Colonic mucosa (tissue), 4 donors: ENCODE results near the gene EXOC3L4. TPM values are rescaled to one million over a fixed set of nuclear protein-coding genes. Genes with fewer than 3 reads are reported as not detected.

Experiments used
- DNase-seq: peaks from one replicate; pipeline ENCODE4 v3.0.0-alpha.2; 2020
- H3K27ac ChIP-seq: fragments of 200-600 bp; one replicate; pipeline ENCODE4 v1.8.0; 2021
- H3K27me3 ChIP-seq: fragments of 200-600 bp; one replicate; pipeline ENCODE4 v1.8.0; 2021
- H3K36me3 ChIP-seq: fragments of 200-600 bp; one replicate; pipeline ENCODE4 v1.8.0; 2021
- H3K4me1 ChIP-seq: fragments of 200-600 bp; one replicate; pipeline ENCODE4 v1.8.0; 2021; ENCODE audit warnings: mild to moderate bottlenecking
- H3K4me3 ChIP-seq: fragments of 200-600 bp; one replicate; pipeline ENCODE4 v1.8.0; 2021
- H3K9ac ChIP-seq, 2 donors: one replicate each; pipeline ENCODE4 v1.7.0; 2013; ENCODE audit warnings: control low read depth in 2 of 2, low read depth in 2 of 2, low read length in 2 of 2
- H3K9me3 ChIP-seq: fragments of 200-600 bp; one replicate; pipeline ENCODE4 v1.8.0; 2021
- intact Hi-C: fragments of 100-400 bp; cut with DNase I; formaldehyde crosslinking; loops from one replicate; pipeline ENCODE4 v1.14.1; 2022
- total RNA-seq, 2 donors: library from RNA; stranded (reverse); fragmentation: NEBNext Ultra II Directional in 1 of 2; extraction: Animal tissue kit (Norgen Biotek cat#: 25700) in 1 of 2; gene quantifications; one replicate each; pipeline ENCODE4 v1.2.1, GENCODE V29; 2021
- TF ChIP-seq, protein P1 (sequence below): fragments of 200-600 bp; IDR thresholded peaks from one replicate; pipeline ENCODE4 v1.8.0; 2022; ENCODE audit warnings: antibody characterized with exemption, mild to moderate bottlenecking
- donor health status: healthy.
- donor health status: DM: no; HTN: no; CAD: no.
- donor health status: DM: no; HTN: no; CAD: no.

EXOC3L4 gene
- total RNA-seq, 2 donors from 2014 or later = 11.3 to 15.6 TPM

DNA sequence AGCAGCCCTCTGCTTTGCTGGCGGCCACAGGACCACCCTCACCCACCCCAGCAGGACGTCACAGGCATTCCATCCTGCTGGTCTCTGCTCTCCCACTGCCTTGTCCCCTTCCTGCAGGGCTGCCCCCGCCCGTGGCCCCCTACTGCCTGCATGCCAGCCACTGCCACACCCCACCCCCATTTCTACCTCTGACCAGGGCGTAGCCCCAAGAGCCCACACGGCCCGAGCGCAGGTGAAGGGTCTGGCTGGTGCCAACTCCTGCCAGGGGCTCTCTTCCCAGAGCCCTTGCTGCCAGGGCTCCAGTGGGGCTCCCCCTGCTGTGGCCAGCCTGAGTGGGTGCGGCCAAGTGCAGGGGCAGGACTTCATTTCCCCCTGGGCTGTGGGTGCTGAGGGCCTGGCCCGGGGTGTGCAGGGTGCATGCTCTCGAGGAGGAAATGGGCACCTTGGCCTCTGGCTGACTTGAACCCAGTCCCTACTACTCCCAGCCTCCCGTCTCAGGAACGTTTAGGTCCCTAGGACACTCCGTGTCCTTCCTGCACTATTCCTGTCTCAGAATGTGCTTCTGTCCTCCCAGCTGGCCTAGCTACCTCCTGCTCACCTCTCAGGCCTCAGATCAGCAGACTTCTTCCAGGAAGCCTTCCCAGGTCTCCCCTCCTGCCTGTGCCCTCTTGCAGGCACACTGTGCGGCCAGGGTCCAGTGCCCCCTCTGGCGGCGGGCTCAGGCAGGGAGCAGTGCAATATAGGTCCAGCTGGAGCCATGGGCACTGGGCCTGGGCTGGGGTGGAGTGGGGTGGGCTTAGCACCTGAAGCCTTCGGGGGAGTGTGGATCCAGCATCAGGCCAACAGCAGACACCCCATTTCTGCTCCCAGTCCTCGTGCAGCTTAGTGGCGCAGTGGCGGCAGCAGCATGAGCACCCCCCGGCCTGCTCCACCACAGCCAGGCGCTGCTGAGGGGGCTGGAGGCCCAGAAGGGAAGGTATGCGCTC is 9.1 kb upstream of the EXOC3L4 start:
- no peak for DNase-seq
- TF ChIP-seq, protein P1, sequence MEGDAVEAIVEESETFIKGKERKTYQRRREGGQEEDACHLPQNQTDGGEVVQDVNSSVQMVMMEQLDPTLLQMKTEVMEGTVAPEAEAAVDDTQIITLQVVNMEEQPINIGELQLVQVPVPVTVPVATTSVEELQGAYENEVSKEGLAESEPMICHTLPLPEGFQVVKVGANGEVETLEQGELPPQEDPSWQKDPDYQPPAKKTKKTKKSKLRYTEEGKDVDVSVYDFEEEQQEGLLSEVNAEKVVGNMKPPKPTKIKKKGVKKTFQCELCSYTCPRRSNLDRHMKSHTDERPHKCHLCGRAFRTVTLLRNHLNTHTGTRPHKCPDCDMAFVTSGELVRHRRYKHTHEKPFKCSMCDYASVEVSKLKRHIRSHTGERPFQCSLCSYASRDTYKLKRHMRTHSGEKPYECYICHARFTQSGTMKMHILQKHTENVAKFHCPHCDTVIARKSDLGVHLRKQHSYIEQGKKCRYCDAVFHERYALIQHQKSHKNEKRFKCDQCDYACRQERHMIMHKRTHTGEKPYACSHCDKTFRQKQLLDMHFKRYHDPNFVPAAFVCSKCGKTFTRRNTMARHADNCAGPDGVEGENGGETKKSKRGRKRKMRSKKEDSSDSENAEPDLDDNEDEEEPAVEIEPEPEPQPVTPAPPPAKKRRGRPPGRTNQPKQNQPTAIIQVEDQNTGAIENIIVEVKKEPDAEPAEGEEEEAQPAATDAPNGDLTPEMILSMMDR = no peak
- Histone ChIP-seq H3K9ac (no peak overlapping the region), H3K27me3 (peaks cover 19% of the 10 kb centered on the region), H3K36me3 (no peaks in the 10 kb centered on the region), H3K9me3 (no peaks in the 10 kb centered on the region), H3K4me1 (no peaks in the 10 kb centered on the region), H3K27ac (no peak overlapping the region), H3K4me3 (no peak overlapping the region)
- intact Hi-C loops = no loop called here

DNA sequence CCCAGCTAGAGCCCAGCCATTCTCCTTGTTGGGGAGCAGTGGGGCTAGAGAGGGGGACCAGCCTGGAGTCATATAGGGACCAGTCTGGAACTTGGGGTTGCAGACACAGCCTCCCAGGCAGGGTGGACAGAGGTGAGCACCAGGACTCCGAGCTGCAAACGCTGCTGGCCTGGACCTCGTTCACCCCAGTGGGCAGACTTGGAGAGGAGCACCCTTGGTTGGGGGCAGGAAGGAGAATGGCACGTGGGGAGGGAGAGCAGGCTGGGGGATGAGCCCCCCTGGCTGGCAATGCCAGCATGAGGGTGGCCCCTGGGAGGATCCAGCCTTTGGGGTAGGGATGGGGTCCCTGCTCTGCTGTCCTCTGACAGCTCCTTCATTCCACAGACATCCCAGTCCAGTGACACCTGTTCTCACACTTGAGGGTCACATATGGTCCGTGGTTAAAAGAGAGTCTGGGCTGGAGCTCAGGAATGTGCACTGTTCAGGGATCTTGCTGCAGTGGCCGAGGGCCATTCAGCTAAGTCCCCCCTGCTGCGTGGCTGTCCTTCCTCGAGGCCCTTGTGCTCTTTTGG is 7.7 kb upstream of the EXOC3L4 start:
- no peak for DNase-seq
- no peak overlapping the region for H3K9ac ChIP-seq
- H3K27me3 ChIP-seq = peaks cover 19% of the 10 kb centered on the region

DNA sequence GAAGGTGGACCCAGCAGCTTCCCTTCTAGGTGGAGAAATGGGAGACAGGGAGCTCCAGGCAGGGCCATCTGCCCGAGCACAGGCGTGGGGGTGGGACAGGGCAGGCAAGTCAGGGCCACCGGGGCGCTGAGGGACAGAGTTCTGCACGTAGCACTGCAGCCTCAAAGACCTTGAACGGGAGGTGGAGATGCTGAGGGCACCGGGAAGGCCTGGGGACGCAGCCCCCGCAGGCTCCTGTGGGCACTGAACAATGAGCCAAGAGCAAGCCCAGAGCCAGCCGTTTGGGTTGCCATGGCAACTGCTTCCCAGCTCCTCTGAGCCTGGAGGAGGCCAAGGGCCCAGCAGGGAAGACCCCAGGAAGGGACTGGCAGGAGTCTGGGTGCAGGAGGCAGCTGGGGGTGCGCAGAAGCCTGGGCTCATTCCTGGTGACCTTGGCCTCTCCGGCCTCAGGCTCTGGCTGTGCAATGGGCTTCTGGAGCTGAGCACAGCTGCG is 7.1 kb upstream of the EXOC3L4 start:
- Histone ChIP-seq H3K9ac (no peak overlapping the region), H3K4me1 (peaks cover 7% of the 10 kb centered on the region), H3K4me3 (no peak overlapping the region), H3K9me3 (no peaks in the 10 kb centered on the region), H3K27ac (no peak overlapping the region), H3K36me3 (no peaks in the 10 kb centered on the region), H3K27me3 (peaks cover 19% of the 10 kb centered on the region)
- intact Hi-C loops = no loop called here
- DNase-seq = no peak
- TF ChIP-seq, protein P1 = no peak

More for the DNA sequence above, 7.7 kb upstream of the EXOC3L4 start:
- Histone ChIP-seq H3K4me1 (peaks cover 6% of the 10 kb centered on the region), H3K36me3 (no peaks in the 10 kb centered on the region), H3K9me3 (no peaks in the 10 kb centered on the region), H3K4me3 (no peak overlapping the region), H3K27ac (no peak overlapping the region)
- TF ChIP-seq, protein P1 = no peak
- intact Hi-C loops = no loop called here

DNA sequence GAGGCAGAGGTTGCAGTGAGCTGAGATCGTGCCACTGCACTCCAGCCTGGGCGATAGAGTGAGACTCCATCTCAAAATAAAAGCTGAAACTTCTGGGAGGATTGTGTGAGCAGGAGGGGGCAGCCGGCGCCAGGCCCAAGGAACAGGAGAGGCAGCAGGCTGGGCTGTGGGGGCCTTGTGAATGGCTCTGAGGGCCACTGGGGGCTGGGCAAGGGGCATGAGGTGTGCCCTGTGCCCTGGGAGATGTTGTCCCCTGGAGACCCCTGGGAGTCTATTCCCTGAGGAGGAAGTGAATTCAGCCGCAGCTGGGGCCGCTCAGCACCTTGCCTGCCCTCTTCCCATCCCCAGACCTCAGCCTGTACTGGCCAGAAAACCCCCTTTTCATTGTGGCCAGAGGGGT is 5.6 kb upstream of the EXOC3L4 start:
- TF ChIP-seq, protein P1 = no peak
- intact Hi-C loops = no loop called here
- Histone ChIP-seq H3K36me3 (no peaks in the 10 kb centered on the region), H3K27me3 (peaks cover 18% of the 10 kb centered on the region), H3K4me3 (no peak overlapping the region), H3K4me1 (peaks cover 11% of the 10 kb centered on the region), H3K9ac (no peak overlapping the region), H3K9me3 (no peaks in the 10 kb centered on the region), H3K27ac (no peak overlapping the region)
- DNase-seq = no peak

DNA sequence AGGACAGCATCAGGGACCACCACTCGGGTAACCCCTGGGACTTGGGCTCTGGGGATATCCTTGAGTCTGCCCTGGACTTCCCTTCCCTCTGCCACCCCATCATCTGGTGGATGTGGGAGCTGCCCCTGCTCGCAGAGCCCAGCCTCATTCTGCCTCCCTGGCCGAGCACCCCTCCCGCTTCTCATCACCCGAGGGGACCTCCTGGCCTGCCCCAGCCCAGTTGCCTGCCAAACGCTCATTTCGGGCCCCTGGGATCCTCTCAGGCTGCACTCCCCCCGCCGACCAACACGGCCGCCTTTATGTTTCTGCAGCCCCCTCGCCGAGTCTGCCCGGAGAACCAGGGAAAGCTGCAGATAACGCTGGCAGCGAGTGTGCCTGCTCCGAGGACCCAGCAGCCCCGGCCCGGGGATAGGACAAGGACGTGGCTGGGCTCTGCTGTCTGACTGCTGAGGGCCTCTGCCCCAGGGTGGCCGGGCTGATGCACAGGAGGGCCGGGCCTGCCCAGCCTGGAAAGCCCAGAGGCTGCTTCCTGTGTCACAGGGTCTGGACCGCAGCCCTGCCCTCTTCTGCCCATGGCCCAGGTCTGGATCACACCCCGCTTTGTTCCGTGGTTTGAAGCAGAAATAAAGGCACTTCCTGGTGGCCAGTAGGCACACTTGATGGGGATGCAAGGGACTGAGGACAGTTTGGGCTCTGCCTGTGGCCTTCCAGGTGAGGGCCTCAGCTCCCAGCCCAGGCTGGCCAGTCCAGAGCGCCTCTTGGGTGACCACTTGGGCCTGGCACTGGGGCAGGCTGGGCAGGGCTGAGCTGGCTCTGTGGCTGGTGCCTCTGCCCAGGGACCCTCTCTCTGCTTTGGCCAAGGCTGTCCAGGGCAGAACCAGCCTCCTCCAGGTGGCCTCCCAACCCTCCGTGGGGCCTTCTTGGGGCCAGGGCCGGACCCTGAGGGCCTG is 4.9 kb upstream of the EXOC3L4 start:
- no peak for DNase-seq
- Histone ChIP-seq H3K27me3 (peaks cover 10% of the 10 kb centered on the region), H3K4me1 (peaks cover 15% of the 10 kb centered on the region), H3K9me3 (no peaks in the 10 kb centered on the region), H3K4me3 (no peak overlapping the region), H3K9ac (no peak overlapping the region), H3K27ac (no peak overlapping the region), H3K36me3 (no peaks in the 10 kb centered on the region)
- TF ChIP-seq, protein P1 = no peak
- intact Hi-C loops = no loop called here
